NOMO-1 (cell line): ENCODE results near the gene YBX2.

Experiments
- DNase-seq, 2 experiments: peaks; one replicate each; lab custom pipeline; 2025; ENCODE audit not compliant: unreplicated experiment in 2 of 2; lab: John Stamatoyannopoulos, UW

Gene YBX2

GRCh38 chr17:7306911-7307685, 12.7 kb upstream of the YBX2 start, which contains the start of gene EIF5A:
Gene EIF5A (plus strand): TSS chr17:7307628. CDS start chr17:7309636, 2,008 bp downstream.
- peak; percentile 98 to 100 for DNase-seq

- no peak for DNase-seq
Observed at GRCh38 chr17:7304179-7304578, 9.7 kb upstream of the YBX2 start.

- DNase-seq: peak; percentile 57 to 66
Observed at GRCh38 chr17:7296189-7296861, 1.9 kb upstream of the YBX2 start.

- no peak for DNase-seq
Observed at GRCh38 chr17:7295230-7296180, 1.1 kb upstream of the YBX2 start.

GRCh38 chr17:7293816-7294613, 424 bp downstream of the YBX2 start:
- DNase-seq: no peak

GRCh38 chr17:7293159-7293558, 1.3 kb downstream of the YBX2 start:
- DNase-seq: no peak

GRCh38 chr17:7292729-7293128, 1.7 kb downstream of the YBX2 start:
- DNase-seq: no peak

GRCh38 chr17:7292194-7292593, 2.2 kb downstream of the YBX2 start:
- DNase-seq: no peak

GRCh38 chr17:7290685-7291084, 3.8 kb downstream of the YBX2 start:
- no peak for DNase-seq

- no peak for DNase-seq
Observed at GRCh38 chr17:7290166-7290565, 4.3 kb downstream of the YBX2 start.

GRCh38 chr17:7289256-7290032, 5.0 kb downstream of the YBX2 start:
- DNase-seq: no peak

GRCh38 chr17:7285679-7286078, 8.8 kb downstream of the YBX2 start:
- DNase-seq: no peak

GRCh38 chr17:7284911-7285310, 9.5 kb downstream of the YBX2 start:
- no peak for DNase-seq

- no peak for DNase-seq
Observed at GRCh38 chr17:7283471-7284216, 10.8 kb downstream of the YBX2 start.

- no peak for DNase-seq
Observed at GRCh38 chr17:7282752-7283321, 11.6 kb downstream of the YBX2 start.

GRCh38 chr17:7281953-7282751, 12.3 kb downstream of the YBX2 start:
- no peak for DNase-seq

GRCh38 chr17:7281074-7281952, 13.1 kb downstream of the YBX2 start, which contains the start of gene SLC2A4:
Gene SLC2A4 (plus strand): TSS chr17:7281718. CDS start chr17:7281935, 217 bp downstream.
- peak; percentile 79 to 91 for DNase-seq
